PFSK-1 (cell line): ENCODE measurements around the gene POGLUT2.

Experiments used
- POLR2AphosphoS5 ChIP-seq: IDR thresholded peaks from 2 replicates; pipeline ENCODE4 v1.6.1; 2012; ENCODE audit warnings: low read depth, mild to moderate bottlenecking, control low read depth, low read length, moderate library complexity
- REST ChIP-seq, 2 experiments: IDR thresholded peaks; 2 replicates each; pipeline versions ENCODE4 v1.6.1 to v1.8.0; 2011 to 2012; ENCODE audit warnings: low read depth in 2 of 2, low read length in 2 of 2, control low read depth in 1 of 2, inconsistent platforms in 1 of 2, mild to moderate bottlenecking in 1 of 2, moderate library complexity in 1 of 2; ENCODE audit not compliant: insufficient read depth in 1 of 2
- SIN3A ChIP-seq: IDR thresholded peaks from 2 replicates; pipeline ENCODE4 v1.6.1; 2012; ENCODE audit warnings: mild to moderate bottlenecking, low read length, moderate library complexity, borderline replicate concordance; ENCODE audit not compliant: insufficient read depth
- TAF1 ChIP-seq: IDR thresholded peaks from 2 replicates; pipeline ENCODE4 v1.6.1; 2012; ENCODE audit warnings: low read length, control low read depth, borderline replicate concordance; ENCODE audit not compliant: insufficient read depth

DNA sequence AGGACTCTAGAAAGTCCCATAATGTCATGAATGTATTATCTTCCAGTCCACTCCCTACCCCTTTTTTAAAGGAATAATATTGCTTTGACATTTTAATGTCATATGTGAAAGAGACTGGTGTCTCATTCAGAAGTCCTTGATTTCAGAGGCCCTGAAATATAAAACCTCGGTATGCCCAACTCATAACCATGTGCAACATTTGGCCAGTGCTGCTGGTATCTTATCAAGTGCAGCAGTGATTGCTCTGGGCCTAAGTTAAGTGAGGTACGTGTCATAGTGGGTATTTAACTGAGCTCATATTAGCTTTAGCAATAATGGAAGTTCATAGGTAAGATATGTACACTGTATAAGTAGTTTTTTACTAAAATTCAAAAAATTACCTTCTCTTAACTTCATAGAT is 39.9 kb downstream of the POGLUT2 start:
- TF ChIP-seq POLR2AphosphoS5 = no peak
- TF ChIP-seq REST (IDR thresholded peaks at IDR 0.05; ENCODE audit: insufficient read depth in 1 of 2, low read depth in 2 of 2, low read length in 2 of 2) = no peak
- no peak for TF ChIP-seq SIN3A
- no peak for TF ChIP-seq TAF1
